ENCODE results near the gene ZFP3.
"Not testable (repeated sequence)": the region's sequence is repeated elsewhere in the genome, so short reads cannot be mapped to it uniquely, and the experiment has no call there.

ZFP3 gene

GRCh38 chr17:5139458-5139732 lies 61.1 kb downstream of the ZFP3 start:
- DNase-seq: no peak

GRCh38 chr17:5142877-5143276 lies 64.6 kb downstream of the ZFP3 start:
- DNase-seq: not testable (repeated sequence)

Data from NCI-H187 treated with DMSO at 0.1 percent for 48 hours (cell line).